HUES64 (cell line): ENCODE data around the gene ARAP1.

Experiments
- H3K27ac ChIP-seq: 2 replicates; pipeline ENCODE4 v1.7.0; 2013; ENCODE audit warnings: low read depth, low read length, inconsistent platforms
- H3K27me3 ChIP-seq: 2 replicates; pipeline ENCODE4 v1.6.1; 2013; ENCODE audit warnings: mild to moderate bottlenecking, low read length; ENCODE audit not compliant: insufficient read depth
- H3K36me3 ChIP-seq: 2 replicates; pipeline ENCODE4 v1.6.1; 2013; ENCODE audit warnings: mild to moderate bottlenecking, low read length; ENCODE audit not compliant: insufficient read depth
- H3K4me1 ChIP-seq: 2 replicates; pipeline ENCODE4 v1.6.1; 2013; ENCODE audit warnings: mild to moderate bottlenecking, low read length, moderate library complexity; ENCODE audit not compliant: insufficient read depth
- H3K4me3 ChIP-seq: 2 replicates; pipeline ENCODE4 v1.5.1; 2013; ENCODE audit warnings: mild to moderate bottlenecking, low read length, moderate library complexity
- H3K9ac ChIP-seq: 2 replicates; pipeline ENCODE4 v1.6.1; 2013; ENCODE audit warnings: mild to moderate bottlenecking, low read depth, low read length
- H3K9me3 ChIP-seq: 2 replicates; pipeline ENCODE4 v1.6.1; 2013; ENCODE audit warnings: low read depth, low read length; ENCODE audit not compliant: insufficient read depth
- WGBS: fragments of 150-250, 120-280 bp; methylation state at CpG from one replicate; pipeline ENCODE4 v1.1.7; 2013; ENCODE audit warnings: missing lambda C conversion rate; 5-methylcytosine and 5-hydroxymethylcytosine counted together

Gene ARAP1

DNA sequence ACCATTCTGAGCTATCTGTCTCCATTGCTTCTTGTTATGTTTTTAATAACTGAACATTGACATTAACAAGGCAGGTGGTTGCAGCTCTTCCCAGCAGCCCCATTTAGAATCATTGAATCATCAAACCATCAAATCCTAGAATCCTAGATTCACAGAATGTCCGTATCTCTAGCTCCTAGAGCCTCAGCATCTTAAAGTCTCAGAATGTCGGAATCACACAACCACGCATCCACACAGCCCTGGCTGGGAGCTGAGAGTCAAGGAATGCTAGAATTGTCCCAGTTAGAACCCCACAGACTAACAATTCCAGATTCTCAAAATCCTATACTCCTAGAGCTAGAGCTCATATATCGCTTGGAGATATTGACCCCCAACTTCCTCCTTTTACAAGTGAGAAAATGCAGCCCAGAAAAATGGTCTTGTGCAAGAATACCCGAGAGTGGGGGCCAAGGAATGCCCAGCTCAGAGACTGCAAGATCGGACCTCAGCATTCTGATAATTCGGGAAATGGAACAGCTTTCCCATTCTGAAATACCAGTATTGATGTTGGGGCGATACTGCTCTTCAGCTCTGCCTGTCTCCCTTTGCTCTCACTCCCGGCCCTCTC lies 116.8 kb downstream of the ARAP1 start:
- no peak overlapping the region for H3K4me3 ChIP-seq
- no peaks in the 10 kb centered on the region for H3K36me3 ChIP-seq
- peaks cover 21% of the 10 kb centered on the region for H3K4me1 ChIP-seq
- H3K9me3 ChIP-seq, result no peaks in the 10 kb centered on the region
- 88% methylated on average over 9 of the region's 9 CpGs for WGBS
- H3K9ac ChIP-seq, result no peak overlapping the region
- no peak overlapping the region for H3K27ac ChIP-seq
- H3K27me3 ChIP-seq, result peaks cover 37% of the 10 kb centered on the region
